ENCODE results near the gene RNF5.

- TF ChIP-seq RAD21 (IDR thresholded peaks at IDR 0.05; ENCODE audit: low read depth) (no peak), ELF1 (IDR thresholded peaks at IDR 0.05; ENCODE audit: borderline replicate concordance, low read depth) (no peak), EZH2 (IDR thresholded peaks at IDR 0.05) (no peak), EZH2phosphoT487 (IDR thresholded peaks at IDR 0.05; ENCODE audit: borderline replicate concordance) (no peak), SP1 (IDR thresholded peaks at IDR 0.05; ENCODE audit: low read depth) (no peak), REST (IDR thresholded peaks at IDR 0.05; ENCODE audit: low read depth) (no peak), SIN3A (IDR thresholded peaks at IDR 0.05; ENCODE audit: low read depth) (no peak), YY1 (IDR thresholded peaks at IDR 0.05; ENCODE audit: extremely low read depth, insufficient replicate concordance, low read depth, low read length) (no peak), POLR2A (IDR thresholded peaks at IDR 0.05; ENCODE audit: borderline replicate concordance, extremely low read depth, insufficient read depth, insufficient read length) (no peak), CEBPB (IDR thresholded peaks at IDR 0.05; ENCODE audit: low read depth) (no peak), POLR2AphosphoS5 (IDR thresholded peaks at IDR 0.05; ENCODE audit: low read depth, low read length) (no peak), FOSL1 (IDR thresholded peaks at IDR 0.05; ENCODE audit: low read depth) (no peak)
- TF ChIP-seq, protein P1, sequence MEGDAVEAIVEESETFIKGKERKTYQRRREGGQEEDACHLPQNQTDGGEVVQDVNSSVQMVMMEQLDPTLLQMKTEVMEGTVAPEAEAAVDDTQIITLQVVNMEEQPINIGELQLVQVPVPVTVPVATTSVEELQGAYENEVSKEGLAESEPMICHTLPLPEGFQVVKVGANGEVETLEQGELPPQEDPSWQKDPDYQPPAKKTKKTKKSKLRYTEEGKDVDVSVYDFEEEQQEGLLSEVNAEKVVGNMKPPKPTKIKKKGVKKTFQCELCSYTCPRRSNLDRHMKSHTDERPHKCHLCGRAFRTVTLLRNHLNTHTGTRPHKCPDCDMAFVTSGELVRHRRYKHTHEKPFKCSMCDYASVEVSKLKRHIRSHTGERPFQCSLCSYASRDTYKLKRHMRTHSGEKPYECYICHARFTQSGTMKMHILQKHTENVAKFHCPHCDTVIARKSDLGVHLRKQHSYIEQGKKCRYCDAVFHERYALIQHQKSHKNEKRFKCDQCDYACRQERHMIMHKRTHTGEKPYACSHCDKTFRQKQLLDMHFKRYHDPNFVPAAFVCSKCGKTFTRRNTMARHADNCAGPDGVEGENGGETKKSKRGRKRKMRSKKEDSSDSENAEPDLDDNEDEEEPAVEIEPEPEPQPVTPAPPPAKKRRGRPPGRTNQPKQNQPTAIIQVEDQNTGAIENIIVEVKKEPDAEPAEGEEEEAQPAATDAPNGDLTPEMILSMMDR (IDR thresholded peaks at IDR 0.05 in 2 of 3, conservative IDR thresholded peaks at IDR 0.05 in 1 of 3; ENCODE audit: borderline replicate concordance in 1 of 3, insufficient read depth in 1 of 3, low read depth in 2 of 3, low read length in 2 of 3): no peak
- TF ChIP-seq, protein P2, sequence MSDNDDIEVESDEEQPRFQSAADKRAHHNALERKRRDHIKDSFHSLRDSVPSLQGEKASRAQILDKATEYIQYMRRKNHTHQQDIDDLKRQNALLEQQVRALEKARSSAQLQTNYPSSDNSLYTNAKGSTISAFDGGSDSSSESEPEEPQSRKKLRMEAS (IDR thresholded peaks at IDR 0.05): no peak
These were observed 38.6 kb upstream of the RNF5 start for GRCh38 chr6:32139590-32139989.
